IPS DF 4.7 (cell line): ENCODE data around the gene SEMA4A.
"Not testable (repeated sequence)": the region's sequence is repeated elsewhere in the genome, so short reads cannot be mapped to it uniquely, and the experiment has no call there.

Experiments
- DNase-seq: peaks from one replicate; pipeline ENCODE4 v3.0.0-alpha.2; 2013; ENCODE audit warnings: low spot score; ENCODE audit errors: extremely low read depth

The SEMA4A gene

GRCh38 chr1:156153362-156153761 lies at the start of gene SEMA4A:
TSS of gene SEMA4A (plus strand) at chr1:156153585. CDS start at chr1:156154579, 994 bp downstream.
- no peak for DNase-seq

- no peak for DNase-seq
These were observed 49.1 kb upstream of the SEMA4A start for GRCh38 chr1:156104065-156104810.

GRCh38 chr1:156104861-156105832 lies 48.2 kb upstream of the SEMA4A start:
- DNase-seq, result no peak

- no peak for DNase-seq
These were observed 46.5 kb upstream of the SEMA4A start for GRCh38 chr1:156106624-156107488.

- DNase-seq, result no peak
These were observed 45.3 kb upstream of the SEMA4A start for GRCh38 chr1:156108057-156108456.

- no peak for DNase-seq
These were observed 44.6 kb upstream of the SEMA4A start for GRCh38 chr1:156108664-156109241.

GRCh38 chr1:156110252-156110651 lies 43.1 kb upstream of the SEMA4A start:
- DNase-seq, result no peak

GRCh38 chr1:156111355-156111962 lies 41.9 kb upstream of the SEMA4A start:
- no peak for DNase-seq

- DNase-seq, result no peak
These were observed 40.9 kb upstream of the SEMA4A start for GRCh38 chr1:156112276-156113137.

- DNase-seq, result no peak
These were observed 40.0 kb upstream of the SEMA4A start for GRCh38 chr1:156113282-156113950.

- no peak for DNase-seq
These were observed 39.1 kb upstream of the SEMA4A start, which contains the start of gene LMNA for GRCh38 chr1:156114101-156114918. TSS of gene LMNA (plus strand) at chr1:156114711. CDS start at chr1:156114919, 208 bp downstream.

GRCh38 chr1:156114919-156115513 lies 38.4 kb upstream of the SEMA4A start:
- no peak for DNase-seq

GRCh38 chr1:156115514-156116374 lies 37.6 kb upstream of the SEMA4A start:
- no peak for DNase-seq

- DNase-seq, result not testable (repeated sequence)
These were observed 36.7 kb upstream of the SEMA4A start for GRCh38 chr1:156116731-156117130.

- DNase-seq, result no peak
These were observed 35.8 kb upstream of the SEMA4A start for GRCh38 chr1:156117414-156118176.
